Measurements from ENCODE around the gene TCP1. TPM values are rescaled to one million over a fixed set of nuclear protein-coding genes. Genes with fewer than 3 reads are reported as not detected.
A peak's percentile ranks its signal among the peaks of the same experiment; 100 is the strongest.
"Not testable (repeated sequence)": the region's sequence is repeated elsewhere in the genome, so short reads cannot be mapped to it uniquely, and the experiment has no call there.

Gene TCP1
- total and polyA plus RNA-seq, 2 experiments from 2014 or later = 130 to 164 TPM

DNA sequence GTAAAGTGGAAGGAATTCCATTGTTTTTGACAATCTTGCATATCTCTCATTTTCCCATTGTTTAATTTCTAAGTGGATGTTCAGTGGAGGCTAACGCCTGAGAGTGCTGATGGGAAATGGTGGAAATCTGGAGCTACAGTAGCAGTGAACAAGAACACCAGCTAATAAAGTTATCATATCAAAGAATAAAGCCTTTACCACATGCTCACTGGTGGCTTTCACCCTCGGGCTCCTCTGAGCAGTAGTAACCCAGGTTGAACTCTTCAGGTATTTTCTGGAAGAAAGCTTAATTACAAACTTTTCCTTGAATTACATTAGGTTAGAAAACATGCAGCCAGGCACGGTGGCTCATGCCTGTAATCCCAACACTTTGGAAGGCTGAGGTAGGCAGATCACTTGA, 38.0 kb downstream of the TCP1 start:
- TF ChIP-seq, protein P1, sequence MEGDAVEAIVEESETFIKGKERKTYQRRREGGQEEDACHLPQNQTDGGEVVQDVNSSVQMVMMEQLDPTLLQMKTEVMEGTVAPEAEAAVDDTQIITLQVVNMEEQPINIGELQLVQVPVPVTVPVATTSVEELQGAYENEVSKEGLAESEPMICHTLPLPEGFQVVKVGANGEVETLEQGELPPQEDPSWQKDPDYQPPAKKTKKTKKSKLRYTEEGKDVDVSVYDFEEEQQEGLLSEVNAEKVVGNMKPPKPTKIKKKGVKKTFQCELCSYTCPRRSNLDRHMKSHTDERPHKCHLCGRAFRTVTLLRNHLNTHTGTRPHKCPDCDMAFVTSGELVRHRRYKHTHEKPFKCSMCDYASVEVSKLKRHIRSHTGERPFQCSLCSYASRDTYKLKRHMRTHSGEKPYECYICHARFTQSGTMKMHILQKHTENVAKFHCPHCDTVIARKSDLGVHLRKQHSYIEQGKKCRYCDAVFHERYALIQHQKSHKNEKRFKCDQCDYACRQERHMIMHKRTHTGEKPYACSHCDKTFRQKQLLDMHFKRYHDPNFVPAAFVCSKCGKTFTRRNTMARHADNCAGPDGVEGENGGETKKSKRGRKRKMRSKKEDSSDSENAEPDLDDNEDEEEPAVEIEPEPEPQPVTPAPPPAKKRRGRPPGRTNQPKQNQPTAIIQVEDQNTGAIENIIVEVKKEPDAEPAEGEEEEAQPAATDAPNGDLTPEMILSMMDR (IDR thresholded peaks at IDR 0.05; ENCODE audit: low read depth, low read length) = no peak
- no peak for DNase-seq (ENCODE audit: low read depth in 1 of 2, low spot score in 1 of 2)
- no peaks in the 10 kb centered on the region for H3K9me3 ChIP-seq (ENCODE audit: low read depth)
- H3K36me3 ChIP-seq = peaks cover 85% of the 10 kb centered on the region
- no peaks in the 10 kb centered on the region for H3K27me3 ChIP-seq
- H3K4me1 ChIP-seq (ENCODE audit: low read depth) = no peaks in the 10 kb centered on the region
- peak overlapping the region; percentile 5 for H3K27ac ChIP-seq
- H3K4me3 ChIP-seq = no peak overlapping the region

DNA sequence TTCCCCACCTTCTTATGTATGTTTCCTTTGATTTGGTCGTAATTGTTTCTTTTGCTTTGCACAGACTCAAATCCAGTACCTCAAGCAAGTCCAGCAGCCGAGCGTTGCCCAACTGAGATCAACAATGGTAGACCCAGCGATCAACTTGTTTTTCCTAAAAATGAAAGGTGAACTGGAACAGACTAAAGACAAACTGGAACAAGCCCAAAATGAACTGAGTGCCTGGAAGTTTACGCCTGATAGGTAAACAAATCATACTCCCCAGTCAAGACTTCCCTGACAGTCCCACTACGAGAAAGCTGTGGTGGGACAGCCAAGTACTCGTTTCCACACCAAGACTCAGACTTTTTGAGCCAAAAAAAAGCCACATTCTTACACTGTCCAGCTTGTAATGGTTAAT, 41.3 kb downstream of the TCP1 start:
- H3K27me3 ChIP-seq; H3K4me1 ChIP-seq (ENCODE audit: low read depth); H3K9me3 ChIP-seq (ENCODE audit: low read depth); DNase-seq (ENCODE audit: low read depth in 1 of 2, low spot score in 1 of 2); H3K27ac ChIP-seq; H3K4me3 ChIP-seq: not testable (repeated sequence)
- H3K36me3 ChIP-seq = peaks cover 92% of the 10 kb centered on the region

DNA sequence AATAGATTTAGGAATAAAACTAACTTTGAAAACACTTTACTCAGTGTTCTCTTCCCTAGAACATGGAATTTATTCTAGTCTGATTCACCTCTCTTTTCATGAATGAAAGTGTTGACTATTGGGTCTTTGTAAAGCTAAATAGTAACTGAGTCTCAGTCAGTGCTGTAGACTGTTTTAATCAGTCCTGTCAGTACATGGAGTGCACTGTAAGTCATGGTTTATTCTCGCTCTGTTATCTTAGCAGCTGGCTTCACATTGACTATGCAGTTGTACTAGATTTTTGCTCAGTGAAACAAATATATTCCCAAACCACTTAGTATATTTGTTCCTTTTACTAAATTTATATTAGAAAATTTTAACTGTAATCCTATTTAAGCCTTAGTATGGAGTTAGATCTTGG, 42.6 kb downstream of the TCP1 start:
- Histone ChIP-seq H3K27ac (peak overlapping the region; percentile 35), H3K9me3 (ENCODE audit: low read depth) (no peaks in the 10 kb centered on the region), H3K4me3 (no peak overlapping the region), H3K4me1 (ENCODE audit: low read depth) (no peaks in the 10 kb centered on the region), H3K27me3 (no peaks in the 10 kb centered on the region), H3K36me3 (peaks cover 97% of the 10 kb centered on the region)
- no peak for DNase-seq (ENCODE audit: low read depth in 1 of 2, low spot score in 1 of 2)
- TF ChIP-seq, protein P1 (IDR thresholded peaks at IDR 0.05; ENCODE audit: low read depth, low read length) = no peak

DNA sequence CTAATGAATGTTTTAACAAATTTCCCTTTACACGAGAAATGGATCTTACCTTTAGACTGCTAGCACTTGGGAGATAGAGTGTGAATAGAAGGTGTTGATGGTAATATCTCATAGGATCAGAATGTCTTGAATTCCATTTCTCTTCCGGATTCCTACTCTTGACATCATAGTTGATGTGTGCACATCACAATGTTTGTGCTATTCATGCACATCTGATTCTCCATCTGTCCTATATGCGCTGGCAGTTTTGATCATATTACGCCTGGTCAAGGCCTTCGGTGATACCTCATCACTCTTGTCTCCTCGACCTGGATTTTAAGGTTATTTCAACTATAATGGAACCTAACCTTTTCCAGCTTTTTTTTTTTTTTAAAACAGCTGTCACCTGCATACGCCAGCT, 44.3 kb downstream of the TCP1 start:
- Histone ChIP-seq H3K4me1 (ENCODE audit: low read depth) (no peaks in the 10 kb centered on the region), H3K36me3 (peaks cover 94% of the 10 kb centered on the region), H3K9me3 (ENCODE audit: low read depth) (no peaks in the 10 kb centered on the region), H3K27me3 (no peaks in the 10 kb centered on the region), H3K27ac (no peak overlapping the region), H3K4me3 (no peak overlapping the region)
- TF ChIP-seq, protein P1 (IDR thresholded peaks at IDR 0.05; ENCODE audit: low read depth, low read length) = no peak
- DNase-seq (ENCODE audit: low read depth in 1 of 2, low spot score in 1 of 2) = no peak

GRCh38 chr6:159742165-159742564, 47.2 kb downstream of the TCP1 start:
- no peak for DNase-seq (ENCODE audit: low read depth in 1 of 2, low spot score in 1 of 2)
- Histone ChIP-seq H3K27me3 (no peaks in the 10 kb centered on the region), H3K27ac (no peak overlapping the region), H3K36me3 (peaks cover 86% of the 10 kb centered on the region), H3K9me3 (ENCODE audit: low read depth) (no peaks in the 10 kb centered on the region), H3K4me1 (ENCODE audit: low read depth) (no peaks in the 10 kb centered on the region), H3K4me3 (no peak overlapping the region)
- TF ChIP-seq, protein P1 (IDR thresholded peaks at IDR 0.05; ENCODE audit: low read depth, low read length) = no peak

- no peak for DNase-seq (ENCODE audit: low read depth in 1 of 2, low spot score in 1 of 2)
- Histone ChIP-seq H3K27ac (peak overlapping the region; percentile 40), H3K27me3 (no peaks in the 10 kb centered on the region), H3K9me3 (ENCODE audit: low read depth) (no peaks in the 10 kb centered on the region), H3K4me1 (ENCODE audit: low read depth) (no peaks in the 10 kb centered on the region), H3K36me3 (peaks cover 58% of the 10 kb centered on the region), H3K4me3 (no peak overlapping the region)
- TF ChIP-seq, protein P1 (IDR thresholded peaks at IDR 0.05; ENCODE audit: low read depth, low read length) = no peak
These were observed 50.1 kb downstream of the TCP1 start for GRCh38 chr6:159739341-159739740.

Measured in cardiac muscle cell (in vitro differentiated cells and primary cell).